GOT3 (cell line): ENCODE data around the gene IFNE.

Source experiments
- DNase-seq: peaks from one replicate; lab custom pipeline; 2025; ENCODE audit warnings: mixed read lengths; lab: John Stamatoyannopoulos, UW

IFNE gene, protein sequence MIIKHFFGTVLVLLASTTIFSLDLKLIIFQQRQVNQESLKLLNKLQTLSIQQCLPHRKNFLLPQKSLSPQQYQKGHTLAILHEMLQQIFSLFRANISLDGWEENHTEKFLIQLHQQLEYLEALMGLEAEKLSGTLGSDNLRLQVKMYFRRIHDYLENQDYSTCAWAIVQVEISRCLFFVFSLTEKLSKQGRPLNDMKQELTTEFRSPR

DNA sequence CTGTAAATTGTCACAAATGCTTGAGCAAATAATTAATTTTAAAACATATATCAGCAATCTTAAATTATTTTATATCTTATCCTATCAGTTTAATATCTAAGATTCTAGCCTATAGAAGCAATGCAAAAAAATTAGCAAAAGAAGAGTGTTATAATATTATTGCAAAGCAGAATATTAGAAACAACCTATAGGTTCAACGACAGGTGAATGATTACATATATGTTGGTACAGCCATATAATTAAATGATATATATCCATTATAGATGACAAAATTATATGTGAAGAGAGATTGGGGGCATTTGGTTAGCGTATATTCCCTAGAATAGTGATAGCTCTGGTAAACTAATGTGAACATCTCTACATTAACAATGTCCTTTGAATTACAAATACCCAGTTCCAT is at the start of gene IFNE:
TSS of gene IFNE (minus strand) at position 101 of the 400 bp plus-strand sequence. CDS start 619 bp downstream, outside the sequence.
- DNase-seq: no peak

DNA sequence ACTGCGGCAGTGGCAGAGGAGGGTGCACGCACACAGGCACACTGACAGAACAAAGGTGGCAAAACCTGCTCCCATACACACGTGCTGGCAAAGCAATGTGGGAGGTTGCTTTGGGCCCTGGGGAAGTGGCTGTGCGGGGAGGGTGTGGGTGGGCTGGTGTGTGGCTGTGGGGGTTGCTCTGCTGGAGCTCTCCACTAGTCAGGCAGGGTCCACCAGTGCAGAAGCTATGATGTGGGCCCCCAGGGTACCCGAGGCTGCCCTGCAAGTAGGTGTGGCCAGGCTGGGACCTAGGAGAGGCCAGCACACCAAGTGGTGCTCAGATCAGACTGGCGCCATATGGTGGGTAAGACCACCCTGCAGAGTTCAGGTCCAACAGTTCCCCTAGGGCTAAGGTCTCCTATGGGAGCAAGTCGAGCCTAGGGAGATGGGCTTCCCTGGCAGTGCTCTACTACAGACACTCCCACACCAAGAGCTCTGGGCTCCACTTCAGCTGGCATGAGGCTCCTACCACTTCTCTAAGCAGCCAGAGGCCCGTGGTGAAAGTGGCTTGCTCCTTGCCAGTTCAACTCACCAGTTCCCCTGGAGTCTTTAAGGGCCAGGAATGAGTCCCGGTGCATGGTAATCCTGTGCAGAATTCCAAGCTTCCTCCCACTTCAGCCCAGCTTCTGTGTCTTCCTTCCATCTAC is 46.2 kb upstream of the IFNE start:
- no peak for DNase-seq

DNA sequence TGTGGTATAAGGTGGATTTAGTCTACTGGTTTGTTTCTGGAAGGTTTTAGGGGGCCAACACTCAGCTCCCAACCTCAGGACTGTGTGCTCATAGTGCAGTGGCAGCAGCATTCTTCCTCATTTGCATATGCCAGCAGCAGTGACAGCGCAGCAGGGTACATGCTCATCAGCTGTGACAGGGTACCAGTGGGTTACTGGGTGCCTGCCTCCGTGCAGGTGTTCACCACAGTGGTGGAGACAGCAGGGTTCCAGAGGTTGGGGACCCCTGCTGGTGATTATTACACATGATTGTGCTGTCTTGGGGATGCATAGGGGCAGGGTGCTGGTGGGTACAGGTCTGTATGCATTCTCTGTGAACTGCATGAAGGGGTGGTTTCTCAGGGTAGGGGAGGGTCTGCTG is 45.5 kb upstream of the IFNE start:
- no peak for DNase-seq

DNA sequence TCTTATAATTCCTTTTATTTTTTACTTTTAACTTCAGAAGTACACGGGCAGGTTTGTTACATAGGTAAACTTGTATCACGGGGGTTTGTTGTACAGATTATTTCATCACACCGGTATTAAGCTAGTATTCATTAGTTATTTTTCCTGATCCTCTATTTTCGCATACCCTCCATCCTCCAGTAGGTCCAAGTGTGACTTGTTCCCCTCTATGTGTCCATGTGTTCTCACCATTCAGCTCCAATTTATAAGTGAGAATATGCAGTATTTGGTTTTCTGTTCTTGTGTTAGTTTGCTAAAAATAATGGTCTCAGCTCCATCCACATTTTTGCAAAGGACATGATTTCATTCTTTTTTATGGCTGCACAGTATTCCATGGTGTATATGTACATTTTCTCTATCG is 43.1 kb upstream of the IFNE start:
- no peak for DNase-seq

DNA sequence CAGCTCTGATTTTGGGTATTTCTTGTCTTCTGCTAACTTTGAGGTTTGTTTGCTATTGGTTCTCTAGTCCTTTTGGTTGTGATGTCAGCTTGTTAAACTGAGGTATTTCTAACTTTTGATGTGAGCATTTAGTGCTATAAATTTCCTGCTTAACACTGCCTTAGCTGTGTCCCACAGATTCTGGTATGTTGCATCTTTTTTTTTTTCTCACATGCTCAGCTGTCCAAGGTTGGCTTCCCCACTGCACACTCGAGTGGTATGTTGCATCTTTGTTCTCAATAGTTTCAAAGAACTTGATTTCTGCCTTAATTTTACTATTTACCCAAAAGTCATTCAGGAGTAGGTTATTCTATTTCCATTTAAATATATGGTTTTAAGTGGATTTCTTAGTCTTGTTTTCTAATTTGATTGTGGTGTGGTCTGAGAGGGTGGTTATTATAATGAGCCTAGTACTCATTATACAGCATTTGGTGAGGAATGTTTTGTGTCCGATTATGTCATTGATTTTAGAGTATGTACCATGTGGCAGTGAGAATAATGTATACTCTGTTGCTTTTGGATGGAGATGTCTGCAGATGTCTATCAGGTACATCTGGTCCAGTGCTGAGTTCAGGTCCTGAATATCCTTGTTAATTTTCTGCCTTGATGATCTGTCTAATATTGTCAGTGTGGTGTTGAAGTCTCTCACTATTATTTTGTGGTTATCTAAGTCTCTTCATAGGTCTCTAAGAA is 42.2 kb upstream of the IFNE start:
- DNase-seq: no peak

DNA sequence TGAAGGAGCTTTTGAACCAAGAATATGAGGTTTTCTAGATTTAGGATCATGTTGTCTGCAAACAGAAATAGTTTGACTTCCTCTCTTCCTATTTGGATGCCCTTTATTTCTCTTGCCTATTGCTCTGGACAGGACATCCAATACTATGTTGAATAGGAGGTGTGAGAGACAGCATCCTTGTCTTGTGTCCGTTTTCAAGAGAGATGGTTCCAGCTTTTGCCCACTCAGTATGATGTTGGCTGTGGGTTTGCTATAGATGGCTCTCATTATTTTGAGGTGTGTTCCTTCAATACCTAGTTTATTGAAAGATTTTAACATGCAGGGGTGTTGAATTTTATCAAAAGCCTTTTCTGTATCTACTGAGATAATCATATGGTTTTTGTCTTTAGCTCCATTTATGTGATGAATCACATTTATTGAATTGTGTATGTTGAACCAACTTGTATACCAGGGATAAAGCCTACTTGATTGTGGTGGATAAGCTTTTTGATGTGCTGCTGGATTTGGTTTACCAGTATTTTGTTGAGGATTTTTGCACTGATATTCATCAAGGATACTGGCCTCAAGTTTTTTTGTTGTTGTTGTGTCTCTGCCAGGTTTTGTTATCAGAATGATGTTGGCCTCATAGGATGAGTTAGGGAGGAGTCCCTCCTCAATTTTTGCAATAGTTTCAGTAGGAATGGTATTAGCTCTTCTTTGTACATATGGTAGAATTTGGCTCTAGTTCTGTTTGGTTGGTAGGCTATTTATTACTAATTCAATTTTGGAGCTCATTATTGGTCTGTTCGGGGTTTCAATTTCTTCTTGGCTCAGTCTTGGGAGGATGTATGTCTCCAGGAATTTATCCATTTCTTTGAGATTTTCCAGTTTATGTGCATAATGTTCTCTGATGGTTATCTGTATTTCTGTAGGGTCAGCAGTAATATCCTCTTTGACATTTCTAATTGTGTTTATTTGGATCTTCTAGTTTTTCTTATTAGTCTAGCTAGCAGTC is 41.2 kb upstream of the IFNE start:
- no peak for DNase-seq

DNA sequence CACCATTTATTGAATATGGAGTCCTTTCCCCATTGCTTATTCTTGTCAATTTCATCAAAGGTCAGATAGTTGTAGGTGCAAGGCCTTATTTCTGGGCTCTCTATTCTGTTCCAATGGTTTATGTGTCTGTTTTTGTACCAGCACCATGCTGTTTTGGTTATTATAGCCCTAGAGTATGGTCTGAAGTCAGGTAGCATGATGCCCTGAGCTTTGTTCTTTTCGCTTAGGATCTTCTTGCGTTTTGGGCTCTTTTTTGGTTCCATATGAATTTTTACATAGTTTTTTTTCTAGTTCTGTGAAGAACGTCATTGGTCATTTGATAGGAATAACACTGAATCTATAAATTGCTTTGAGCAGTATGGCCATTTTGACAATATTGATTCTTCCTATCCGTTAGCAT is 40.2 kb upstream of the IFNE start:
- no peak for DNase-seq

DNA sequence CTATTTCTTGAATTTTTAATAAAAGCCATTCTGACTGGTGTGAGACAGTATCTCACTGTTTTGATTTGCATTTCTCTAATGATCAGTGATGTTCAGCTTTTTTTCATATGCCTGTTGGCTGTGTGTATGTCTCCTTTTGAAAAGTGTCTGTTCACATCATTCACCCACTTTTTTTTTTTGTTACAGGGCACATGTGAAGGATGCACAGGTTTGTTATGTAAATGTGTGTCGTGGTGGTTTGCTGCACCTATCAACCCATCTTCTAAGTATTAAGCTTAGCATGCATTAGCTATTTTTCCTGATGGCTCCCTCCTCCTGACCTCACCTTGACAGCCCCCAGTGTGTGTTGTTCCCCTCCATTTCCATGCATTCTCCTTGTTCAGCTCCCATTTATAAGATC is 39.3 kb upstream of the IFNE start:
- DNase-seq: no peak

DNA sequence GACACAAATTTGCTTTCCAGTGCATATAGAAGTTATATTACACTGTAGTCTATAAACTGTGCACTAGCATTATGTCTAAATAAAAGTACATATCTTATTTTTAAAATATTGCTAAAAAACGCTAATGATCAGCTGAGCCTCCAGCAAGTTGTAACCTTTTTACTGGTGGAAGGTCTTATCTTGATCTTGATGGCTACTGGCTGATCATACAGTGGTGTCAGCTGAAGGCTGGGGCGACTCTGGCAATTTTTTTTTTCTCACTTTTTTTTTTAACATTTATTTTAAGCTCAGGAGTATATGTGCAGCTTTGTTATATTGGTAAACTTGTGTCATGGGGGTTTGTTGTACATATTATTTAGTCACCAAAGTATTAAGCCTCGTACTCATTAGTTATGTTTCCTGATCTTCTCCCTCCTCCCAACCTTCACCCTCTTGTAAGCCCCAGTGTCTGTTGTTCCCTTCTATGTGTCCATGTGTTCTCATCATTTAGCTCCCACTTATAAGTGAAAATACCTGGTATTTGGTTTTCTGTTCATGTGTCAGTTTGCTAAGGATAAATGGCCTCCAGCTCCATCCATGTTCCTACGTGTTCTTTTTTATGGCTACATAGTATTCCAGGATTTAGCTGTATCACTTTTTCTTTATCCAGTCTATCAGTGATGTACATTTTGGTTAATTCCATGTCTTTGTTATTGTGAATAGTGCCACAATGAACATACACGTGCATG is 38.6 kb upstream of the IFNE start:
- DNase-seq: no peak

DNA sequence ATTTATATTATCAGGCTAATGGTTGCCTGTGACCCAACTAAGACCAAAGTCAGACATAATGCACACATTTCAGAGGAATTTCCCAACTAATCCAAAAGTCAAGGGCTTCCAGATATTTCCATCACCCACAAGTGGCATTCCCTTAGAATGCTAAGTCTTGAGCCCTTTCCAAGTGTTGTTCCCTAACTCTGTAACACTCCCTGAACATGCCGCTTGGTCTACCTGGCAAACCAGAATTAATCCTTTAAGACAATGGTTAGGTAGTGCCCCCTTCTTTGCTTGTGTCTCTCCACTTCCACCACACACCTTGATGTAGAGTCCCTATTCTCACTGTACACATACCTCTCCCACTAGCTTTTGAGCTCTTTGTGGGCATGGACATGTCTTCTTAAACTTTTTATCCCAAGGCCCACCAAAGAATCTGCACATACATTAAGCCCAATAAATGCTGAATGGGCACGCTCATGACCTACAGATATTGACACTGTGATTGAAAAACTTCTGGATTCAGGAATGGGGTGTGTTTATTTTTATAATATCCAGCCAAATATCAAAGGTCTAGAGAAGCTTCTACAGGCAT is 37.8 kb upstream of the IFNE start:
- DNase-seq: no peak

DNA sequence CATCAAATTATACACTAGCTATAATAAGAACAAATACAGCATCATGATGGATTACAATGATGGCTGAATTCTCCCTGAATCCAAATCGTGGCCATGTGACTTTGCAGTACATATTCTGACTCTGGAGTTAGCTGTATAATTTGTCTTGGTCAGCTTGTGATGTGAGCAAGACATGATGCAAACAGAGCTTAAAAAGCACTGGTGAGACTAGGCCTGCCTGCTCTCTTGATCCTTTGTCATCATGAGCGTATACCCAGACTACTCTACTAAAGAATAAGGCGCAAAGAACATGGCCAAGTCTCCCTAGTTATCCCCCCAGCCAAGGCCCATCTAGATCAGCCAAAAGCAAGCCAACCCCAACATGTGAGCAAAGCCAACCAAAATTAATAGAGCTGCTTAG is 34.7 kb upstream of the IFNE start:
- no peak for DNase-seq

DNA sequence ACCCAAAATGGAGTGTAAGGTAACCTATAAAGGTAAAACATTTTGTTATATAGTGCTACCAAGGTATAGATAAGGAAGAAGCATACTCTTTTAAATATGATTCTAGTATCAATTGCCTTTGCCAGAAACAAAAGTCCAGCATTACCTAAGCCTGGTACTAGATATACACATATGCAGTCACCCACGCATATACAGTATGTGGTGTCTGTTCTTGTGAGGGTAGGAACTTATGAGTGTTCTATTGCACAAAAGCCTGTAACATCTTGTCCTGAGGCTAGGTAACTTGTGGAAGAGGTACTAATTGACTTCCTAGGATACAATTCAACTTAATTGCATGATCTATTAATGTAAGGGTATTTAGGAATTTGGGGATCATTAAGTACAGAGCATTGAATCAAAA is 31.3 kb upstream of the IFNE start:
- DNase-seq: no peak

DNA sequence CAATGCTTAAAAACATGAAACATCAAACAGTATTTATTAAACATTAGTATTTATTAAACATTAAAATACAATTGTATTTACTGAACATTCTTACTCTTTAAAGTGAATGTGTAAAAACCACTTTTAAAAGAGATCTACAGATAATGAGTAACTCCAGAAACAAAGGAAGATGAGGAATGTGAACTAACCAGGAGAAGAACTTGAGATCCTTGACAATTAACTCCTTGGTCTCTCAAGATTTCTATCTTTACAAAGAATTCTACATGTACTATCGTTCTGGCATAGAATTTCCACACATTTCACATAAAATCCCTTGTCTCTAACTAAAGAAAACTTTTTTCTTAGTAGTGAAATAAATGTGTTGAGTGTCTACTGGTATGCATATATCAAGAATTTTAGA is 28.7 kb upstream of the IFNE start:
- DNase-seq: no peak

DNA sequence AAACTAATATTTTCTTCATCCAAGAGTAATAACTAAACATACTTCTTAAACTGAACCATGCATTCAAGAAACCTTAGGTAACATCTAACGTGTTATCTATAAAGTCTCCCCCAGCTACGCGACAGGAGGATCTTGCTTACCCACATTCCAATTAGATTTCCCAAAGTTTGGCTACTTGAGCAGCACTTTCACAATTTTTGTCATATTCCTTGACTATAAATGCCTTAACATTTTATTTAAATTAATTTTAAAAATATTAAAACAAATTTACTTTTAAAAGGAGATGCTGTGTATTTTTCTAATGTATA is 25.3 kb upstream of the IFNE start:
- DNase-seq: no peak

DNA sequence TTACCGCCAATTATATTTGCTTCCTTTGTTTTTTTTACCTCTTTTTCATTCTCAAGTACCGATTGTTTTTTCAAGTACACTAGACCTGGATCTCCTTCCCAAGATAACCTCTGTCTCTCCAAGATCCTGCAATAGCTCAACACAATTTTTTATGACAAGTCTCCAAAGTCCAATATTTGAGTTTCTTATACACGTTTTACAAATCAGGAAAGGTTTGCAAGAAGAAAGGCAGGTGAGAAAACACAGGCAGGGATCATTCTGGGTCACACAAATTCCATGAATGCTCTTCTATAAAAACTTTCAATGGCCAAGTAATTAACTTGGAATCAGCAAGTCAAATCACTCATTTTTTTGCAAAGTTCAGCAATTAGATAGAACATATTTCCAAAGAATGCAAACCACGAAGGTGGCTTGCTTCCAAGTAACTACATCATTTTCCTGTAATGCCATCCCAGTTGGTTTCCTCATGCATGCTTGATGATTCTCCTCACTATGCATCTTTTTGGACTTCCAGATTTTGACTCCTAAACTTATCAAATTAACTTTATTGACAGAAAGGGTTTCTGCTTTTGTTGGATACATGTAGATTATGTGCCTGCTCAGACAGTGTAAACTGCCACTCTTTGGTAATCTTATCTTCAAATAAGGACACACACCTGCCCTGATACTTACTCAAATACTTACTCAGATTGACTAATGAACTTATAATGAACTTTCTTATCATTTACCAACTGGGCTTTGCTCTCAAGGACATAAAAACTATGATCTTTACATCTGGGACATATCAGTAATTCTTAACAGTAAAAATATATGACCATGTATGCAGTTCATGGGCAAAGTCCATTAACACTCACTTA is 24.7 kb upstream of the IFNE start:
- DNase-seq: no peak

DNA sequence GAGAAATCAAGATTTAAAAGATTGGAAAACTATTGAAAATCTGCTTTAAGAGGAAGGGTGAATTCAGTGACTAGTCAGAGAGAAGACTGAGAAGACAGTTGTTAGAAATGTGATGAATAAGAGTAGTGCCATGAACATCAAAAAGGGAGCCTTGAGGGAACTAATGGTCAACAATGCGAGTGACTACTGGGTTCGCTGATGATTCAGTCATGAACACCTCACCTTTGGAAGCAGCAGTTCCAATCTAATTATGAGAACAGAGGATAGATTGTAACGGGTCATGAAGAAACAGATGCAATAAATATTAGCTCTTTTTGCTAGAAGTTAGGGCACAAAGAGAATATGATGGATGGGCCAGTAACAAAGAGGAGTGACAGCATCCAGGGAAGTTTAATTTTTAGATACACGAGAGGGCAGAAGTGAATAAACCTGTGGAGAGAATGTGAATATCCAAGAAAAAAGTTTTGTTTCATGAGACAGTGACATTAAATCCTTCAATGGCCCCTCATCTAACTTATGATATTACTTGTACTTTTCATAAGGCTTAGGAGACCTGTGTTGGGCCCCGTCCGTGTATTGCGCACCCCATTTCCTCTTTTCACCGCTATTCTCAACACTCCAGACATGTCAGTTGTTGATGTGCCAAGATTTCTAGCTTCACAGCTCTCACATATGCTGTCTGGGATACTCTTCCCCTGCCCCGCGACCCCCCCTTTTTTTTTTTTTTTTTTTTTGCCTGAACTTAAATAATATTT is 23.5 kb upstream of the IFNE start:
- DNase-seq: no peak

DNA sequence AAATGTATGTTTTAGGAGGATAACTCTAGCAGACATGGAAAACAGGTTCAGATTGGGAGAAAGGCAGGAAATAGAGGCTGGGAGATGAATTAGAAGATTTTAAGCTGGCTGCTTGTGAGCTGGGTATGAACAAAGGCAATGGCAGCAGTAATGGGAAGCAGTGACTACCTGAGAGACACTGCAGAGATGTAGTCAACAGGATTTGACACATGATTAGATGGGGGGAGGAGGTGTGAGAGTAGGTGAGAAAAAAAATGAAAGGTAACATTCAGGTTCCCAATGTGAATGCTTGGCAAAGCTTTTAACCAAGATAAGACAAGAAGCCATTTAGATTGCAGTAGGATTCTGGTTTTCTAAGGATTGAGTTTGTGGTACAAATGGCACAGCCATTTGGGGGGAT is 22.8 kb upstream of the IFNE start:
- no peak for DNase-seq

DNA sequence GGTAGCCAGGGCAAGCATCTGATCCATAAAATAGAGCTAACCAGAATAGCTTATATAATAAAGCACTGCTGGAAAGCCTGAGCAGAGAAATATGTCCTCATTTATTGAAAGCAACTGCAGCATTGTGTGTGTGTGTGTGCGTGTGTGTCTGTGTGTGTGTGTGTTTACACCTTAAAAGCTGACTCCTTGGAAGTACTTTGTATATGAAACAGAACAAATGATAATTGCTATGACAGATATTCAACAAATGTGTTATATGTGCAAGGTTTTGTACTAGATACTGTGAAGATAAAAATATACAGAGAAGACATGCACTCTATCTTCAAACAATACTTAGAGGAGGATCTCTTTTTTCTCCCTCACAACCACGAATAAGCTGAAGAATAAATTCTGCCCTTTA is 22.0 kb upstream of the IFNE start:
- no peak for DNase-seq

DNA sequence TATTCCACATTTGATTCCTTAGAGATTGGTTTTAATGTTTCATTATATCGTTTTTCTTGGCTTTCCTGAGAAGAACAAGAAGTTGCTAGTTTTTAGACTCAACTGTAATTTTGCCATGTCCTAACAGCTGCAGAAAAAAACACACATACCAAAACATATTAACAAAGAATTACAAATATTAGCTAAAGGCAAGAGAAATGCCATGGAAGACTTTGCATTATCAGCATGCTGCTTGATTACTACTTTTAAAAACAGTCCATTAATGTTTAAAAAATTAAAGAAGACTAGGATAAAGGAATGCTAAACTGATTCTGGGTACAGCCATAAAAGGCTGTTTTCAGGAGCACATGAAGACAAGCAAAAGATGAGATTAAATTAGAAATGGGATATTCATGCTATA is 20.5 kb upstream of the IFNE start:
- no peak for DNase-seq

DNA sequence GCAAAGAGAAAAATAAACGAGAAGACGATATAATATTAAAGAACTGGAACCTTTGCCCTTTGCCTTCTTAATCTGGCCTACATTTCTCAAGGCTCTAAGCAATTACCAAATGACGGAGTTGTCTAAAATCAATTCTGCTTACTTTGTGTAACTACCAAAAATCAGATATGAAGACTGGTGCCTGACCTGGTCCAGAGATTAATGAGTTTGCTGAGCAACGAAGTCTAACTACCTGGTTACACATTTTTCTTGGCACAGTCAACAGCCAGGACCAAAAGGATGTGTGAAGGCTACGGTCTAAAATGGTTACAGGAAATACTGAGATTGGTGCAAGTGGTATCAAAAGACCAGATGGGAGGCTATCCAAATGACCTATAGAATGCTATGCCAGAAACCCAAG is 17.8 kb upstream of the IFNE start:
- no peak for DNase-seq
